ENCODE results near the gene RABL2B.

Gene RABL2B

DNA sequence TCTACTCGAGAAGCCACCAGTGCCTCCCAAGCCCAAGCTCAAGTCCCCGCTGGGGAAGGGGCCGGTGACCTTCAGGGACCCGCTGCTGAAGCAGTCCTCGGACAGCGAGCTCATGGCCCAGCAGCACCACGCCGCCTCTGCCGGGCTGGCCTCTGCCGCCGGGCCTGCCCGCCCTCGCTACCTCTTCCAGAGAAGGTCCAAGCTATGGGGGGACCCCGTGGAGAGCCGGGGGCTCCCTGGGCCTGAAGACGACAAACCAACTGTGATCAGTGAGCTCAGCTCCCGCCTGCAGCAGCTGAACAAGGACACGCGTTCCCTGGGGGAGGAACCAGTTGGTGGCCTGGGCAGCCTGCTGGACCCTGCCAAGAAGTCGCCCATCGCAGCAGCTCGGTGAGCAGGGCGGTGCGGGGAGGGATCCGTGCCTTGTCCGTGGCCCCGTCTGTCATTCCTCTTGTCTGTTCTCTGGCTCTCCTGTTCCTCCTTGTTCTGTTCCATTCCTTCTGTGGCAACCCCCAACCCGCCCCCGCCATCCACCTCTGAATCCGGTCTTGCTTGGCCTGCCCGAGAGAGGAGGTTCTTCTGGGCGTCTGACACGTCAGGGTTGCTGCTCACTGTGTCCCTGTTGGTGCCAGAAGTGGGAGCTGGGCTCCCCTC is 61.3 kb downstream of the RABL2B start:
- DNase-seq, result no peak

DNA sequence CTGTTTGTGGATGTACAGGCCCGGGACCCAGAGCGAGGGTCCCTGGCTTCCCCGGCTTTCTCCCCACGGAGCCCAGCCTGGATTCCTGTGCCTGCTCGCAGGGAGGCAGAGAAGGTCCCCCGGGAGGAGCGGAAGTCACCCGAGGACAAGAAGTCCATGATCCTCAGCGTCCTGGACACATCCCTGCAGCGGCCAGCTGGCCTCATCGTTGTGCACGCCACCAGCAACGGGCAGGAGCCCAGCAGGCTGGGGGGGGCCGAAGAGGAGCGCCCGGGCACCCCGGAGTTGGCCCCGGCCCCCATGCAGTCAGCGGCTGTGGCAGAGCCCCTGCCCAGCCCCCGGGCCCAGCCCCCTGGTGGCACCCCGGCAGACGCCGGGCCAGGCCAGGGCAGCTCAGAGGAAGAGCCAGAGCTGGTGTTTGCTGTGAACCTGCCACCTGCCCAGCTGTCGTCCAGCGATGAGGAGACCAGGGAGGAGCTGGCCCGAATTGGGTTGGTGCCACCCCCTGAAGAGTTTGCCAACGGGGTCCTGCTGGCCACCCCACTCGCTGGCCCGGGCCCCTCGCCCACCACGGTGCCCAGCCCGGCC is 62.1 kb downstream of the RABL2B start:
- DNase-seq, result no peak

DNA sequence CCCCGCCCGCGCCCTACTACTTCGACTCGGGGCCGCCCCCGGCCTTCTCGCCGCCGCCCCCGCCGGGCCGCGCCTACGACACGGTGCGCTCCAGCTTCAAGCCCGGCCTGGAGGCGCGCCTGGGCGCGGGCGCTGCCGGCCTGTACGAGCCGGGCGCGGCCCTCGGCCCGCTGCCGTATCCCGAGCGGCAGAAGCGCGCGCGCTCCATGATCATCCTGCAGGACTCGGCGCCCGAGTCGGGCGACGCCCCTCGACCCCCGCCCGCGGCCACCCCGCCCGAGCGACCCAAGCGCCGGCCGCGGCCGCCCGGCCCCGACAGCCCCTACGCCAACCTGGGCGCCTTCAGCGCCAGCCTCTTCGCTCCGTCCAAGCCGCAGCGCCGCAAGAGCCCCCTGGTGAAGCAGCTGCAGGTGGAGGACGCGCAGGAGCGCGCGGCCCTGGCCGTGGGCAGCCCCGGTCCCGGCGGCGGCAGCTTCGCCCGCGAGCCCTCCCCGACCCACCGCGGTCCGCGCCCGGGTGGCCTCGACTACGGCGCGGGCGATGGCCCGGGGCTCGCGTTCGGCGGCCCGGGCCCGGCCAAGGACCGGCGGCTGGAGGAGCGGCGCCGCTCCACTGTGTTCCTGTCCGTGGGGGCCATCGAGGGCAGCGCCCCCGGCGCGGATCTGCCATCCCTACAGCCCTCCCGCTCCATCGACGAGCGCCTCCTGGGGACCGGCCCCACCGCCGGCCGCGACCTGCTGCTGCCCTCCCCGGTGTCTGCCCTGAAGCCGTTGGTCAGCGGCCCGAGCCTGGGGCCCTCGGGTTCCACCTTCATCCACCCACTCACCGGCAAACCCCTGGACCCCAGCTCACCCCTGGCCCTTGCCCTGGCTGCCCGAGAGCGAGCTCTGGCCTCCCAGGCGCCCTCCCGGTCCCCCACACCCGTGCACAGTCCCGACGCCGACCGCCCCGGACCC is 62.9 kb downstream of the RABL2B start:
- DNase-seq, result no peak

DNA sequence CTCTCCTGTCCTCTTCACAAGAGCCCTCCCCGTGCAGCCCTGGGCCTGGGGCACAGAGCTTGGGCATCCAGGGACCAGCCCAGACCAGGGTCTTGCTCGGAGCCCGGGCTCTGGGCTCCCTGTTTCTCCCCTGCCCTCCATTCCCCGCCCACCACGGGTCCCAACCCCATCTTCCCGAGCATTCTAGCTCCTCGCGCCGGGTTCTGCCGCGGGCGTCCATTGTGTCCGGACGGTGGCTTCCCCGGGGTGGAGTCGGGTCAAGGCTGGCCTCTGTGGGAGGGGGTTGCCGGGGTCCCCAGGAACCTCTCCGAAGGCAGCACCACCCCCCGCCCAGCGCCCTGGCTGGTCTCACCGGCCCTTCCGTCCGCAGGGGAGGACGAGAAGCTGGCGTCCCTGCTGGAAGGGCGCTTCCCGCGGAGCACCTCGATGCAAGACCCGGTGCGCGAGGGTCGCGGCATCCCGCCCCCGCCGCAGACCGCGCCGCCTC is 63.6 kb downstream of the RABL2B start:
- DNase-seq, result no peak

DNA sequence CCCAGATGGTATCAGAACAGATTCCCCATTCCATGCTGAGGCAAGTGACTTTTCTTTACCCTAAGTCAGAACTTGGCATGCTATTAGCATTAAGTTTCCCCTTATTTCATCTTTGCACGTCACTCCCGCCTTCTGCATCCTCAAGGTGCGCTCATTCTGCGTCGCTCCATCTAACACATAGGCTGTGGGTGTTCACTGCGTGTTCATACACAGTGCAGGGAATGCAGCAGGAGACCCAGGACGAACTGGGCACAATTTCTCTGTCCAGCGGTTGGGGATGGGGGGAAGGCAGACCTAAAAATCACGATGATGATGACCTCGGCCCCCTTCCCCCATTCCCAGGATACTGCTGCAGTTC is 65.1 kb downstream of the RABL2B start:
- DNase-seq, result no peak

DNA sequence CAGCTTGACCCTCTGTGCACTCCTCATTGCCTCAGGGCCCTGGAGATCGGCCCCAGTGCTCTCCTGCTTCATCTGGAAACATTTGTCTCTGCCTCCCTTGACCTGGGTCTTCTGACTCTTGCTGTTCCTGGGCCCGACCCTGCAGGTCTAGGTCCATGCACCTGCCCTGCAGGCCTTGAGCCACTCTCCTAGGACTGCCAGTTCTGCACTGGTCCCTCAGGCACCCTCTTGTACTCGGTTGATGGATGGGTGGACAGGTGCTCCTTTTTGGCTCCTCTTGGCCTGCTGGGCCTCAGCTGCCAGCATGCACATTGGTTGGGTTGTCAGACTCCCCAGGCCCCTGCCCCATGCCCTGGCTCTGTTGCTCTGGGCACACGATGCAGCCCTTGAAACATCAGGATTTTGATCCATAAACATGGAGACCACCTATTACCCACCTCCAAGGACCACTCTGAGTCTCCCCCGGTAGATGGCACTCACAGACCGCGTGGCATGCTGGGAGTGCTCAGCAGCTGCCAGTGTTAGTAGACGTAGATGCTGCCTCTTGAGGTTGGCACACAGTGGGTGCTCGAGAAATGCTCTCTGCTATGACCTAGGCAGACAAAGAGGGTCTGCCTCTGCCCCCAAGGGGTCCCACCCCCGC is 65.6 kb downstream of the RABL2B start:
- DNase-seq, result no peak
